Natural killer cell treated with Interleukin-12 subunit alpha and Interleukin-12 subunit beta and Interleukin-15 and Interleukin-18, amount 100 ng/mL, for 72 hours (primary cell): ENCODE results near the gene SRPRB. TPM values are rescaled to one million over a fixed set of nuclear protein-coding genes. Genes with fewer than 3 reads are reported as not detected.
A peak's percentile ranks its signal among the peaks of the same experiment; 100 is the strongest.

Source experiments
- ATAC-seq, 2 donors: fragments of 150-1000 bp; cut with Tn5 transposase in 1 of 2; sonication (Bioruptor Pico), chemical (Tn5 transposase) in 1 of 2; 2 replicates each; pipeline ENCODE4 v1.10.0; 2021
- DNase-seq: peaks from one replicate; pipeline ENCODE4 v3.0.0; 2022; ENCODE audit warnings: low spot score
- H3K27ac Mint-ChIP-seq, 2 donors: 1 replicate in 1 of 2; 2 replicates in 1 of 2; pipeline ENCODE4 v1.8.0; 2022; ENCODE audit warnings: mixed read lengths in 2 of 2, mild to moderate bottlenecking in 1 of 2, moderate library complexity in 1 of 2
- H3K27me3 Mint-ChIP-seq, 2 donors: 1 replicate in 1 of 2; 2 replicates in 1 of 2; pipeline ENCODE4 v1.8.0; 2022; ENCODE audit warnings: mixed read lengths in 2 of 2
- H3K36me3 Mint-ChIP-seq: one replicate; pipeline ENCODE4 v1.8.0; 2022; ENCODE audit warnings: mixed read lengths
- H3K4me1 Mint-ChIP-seq, 2 donors: 1 replicate in 1 of 2; 2 replicates in 1 of 2; pipeline ENCODE4 v1.8.0; 2022; ENCODE audit warnings: low read depth in 2 of 2, mixed read lengths in 2 of 2, mild to moderate bottlenecking in 1 of 2
- H3K4me3 Mint-ChIP-seq: one replicate; pipeline ENCODE4 v1.8.0; 2022; ENCODE audit warnings: mixed read lengths
- H3K9me3 Mint-ChIP-seq: 2 replicates; pipeline ENCODE4 v1.8.0; 2022; ENCODE audit warnings: mixed read lengths
- total RNA-seq, 2 donors: library from RNA; stranded (reverse); gene quantifications; one replicate each; pipeline ENCODE4 v1.2.3, GENCODE V29; 2022

SRPRB gene
- total RNA-seq, 2 donors from 2014 or later: 81.4 to 84.5 TPM

GRCh38 chr3:133797396-133798105, 8.1 kb upstream of the SRPRB start:
- Mint-ChIP-seq H3K27ac (no peak overlapping the region), H3K27me3 (peaks cover 31% of the 10 kb centered on the region in 2 donors), H3K36me3 (peaks cover 4% of the 10 kb centered on the region), H3K4me3 (no peak overlapping the region), H3K4me1 (no peaks in the 10 kb centered on the region), H3K9me3 (peaks cover 4% of the 10 kb centered on the region)
- ATAC-seq: no peak
- no peak for DNase-seq

- H3K27me3 Mint-ChIP-seq: peaks cover 33 to 38% of the 10 kb centered on the region in 2 donors
- no peaks in the 10 kb centered on the region for H3K36me3 Mint-ChIP-seq
These were observed 5.6 kb upstream of the SRPRB start for GRCh38 chr3:133799794-133800585.

GRCh38 chr3:133803469-133803868, 2.1 kb upstream of the SRPRB start:
- no peak for DNase-seq
- H3K36me3 Mint-ChIP-seq: peaks cover 9% of the 10 kb centered on the region
- no peak overlapping the region for H3K4me3 Mint-ChIP-seq
- peaks cover 10 to 25% of the 10 kb centered on the region in 2 donors for H3K4me1 Mint-ChIP-seq
- ATAC-seq: no peak
- no peaks in the 10 kb centered on the region for H3K9me3 Mint-ChIP-seq
- no peak overlapping the region for H3K27ac Mint-ChIP-seq
- H3K27me3 Mint-ChIP-seq: peaks cover 16 to 19% of the 10 kb centered on the region in 2 donors

More at GRCh38 chr3:133799794-133800585, 5.6 kb upstream of the SRPRB start:
- peaks cover 0 to under 1% of the 10 kb centered on the region in 2 donors for H3K4me1 Mint-ChIP-seq
- H3K27ac Mint-ChIP-seq: no peak overlapping the region
- no peaks in the 10 kb centered on the region for H3K9me3 Mint-ChIP-seq
- DNase-seq: no peak
- no peak overlapping the region for H3K4me3 Mint-ChIP-seq
- ATAC-seq: peak; percentile 40 to 44

DNA sequence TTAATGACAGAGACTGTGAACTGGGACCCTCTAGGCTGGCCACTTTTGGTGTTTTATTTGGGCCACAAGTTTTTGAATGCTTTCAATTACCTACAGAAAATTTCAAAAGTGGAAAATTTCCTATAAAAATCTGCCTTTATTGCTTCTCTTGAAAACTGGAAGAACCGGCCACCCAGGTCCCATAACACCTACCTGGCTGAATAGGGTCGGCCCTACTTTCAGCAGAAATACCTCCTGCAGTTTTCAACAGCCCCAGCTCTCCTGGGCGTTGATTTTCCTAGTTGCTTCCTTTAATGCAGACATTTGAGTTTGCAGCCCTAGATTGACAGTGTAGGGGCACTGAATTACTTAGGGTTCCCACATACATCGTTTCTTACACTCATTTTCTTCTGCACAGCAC, 719 bp upstream of the SRPRB start:
- H3K4me1 Mint-ChIP-seq: peaks cover 10 to 25% of the 10 kb centered on the region in 2 donors
- peaks cover 10% of the 10 kb centered on the region for H3K36me3 Mint-ChIP-seq
- H3K4me3 Mint-ChIP-seq: peak overlapping the region; percentile 92
- DNase-seq (no peak), ATAC-seq (no peak)
- H3K27me3 Mint-ChIP-seq: peaks cover 11 to 19% of the 10 kb centered on the region in 2 donors
- peak overlapping the region; percentile 82 to 87 for H3K27ac Mint-ChIP-seq
- H3K9me3 Mint-ChIP-seq: no peaks in the 10 kb centered on the region

- peaks cover 10 to 25% of the 10 kb centered on the region in 2 donors for H3K4me1 Mint-ChIP-seq
- ATAC-seq (no peak), DNase-seq (no peak)
- H3K4me3 Mint-ChIP-seq: peak overlapping the region; percentile 92
- H3K27ac Mint-ChIP-seq: peak overlapping the region; percentile 82 to 87
- peaks cover 9 to 19% of the 10 kb centered on the region in 2 donors for H3K27me3 Mint-ChIP-seq
- H3K36me3 Mint-ChIP-seq: peaks cover 13% of the 10 kb centered on the region
- H3K9me3 Mint-ChIP-seq: no peaks in the 10 kb centered on the region
These were observed 272 bp upstream of the SRPRB start for GRCh38 chr3:133805384-133805701.

DNA sequence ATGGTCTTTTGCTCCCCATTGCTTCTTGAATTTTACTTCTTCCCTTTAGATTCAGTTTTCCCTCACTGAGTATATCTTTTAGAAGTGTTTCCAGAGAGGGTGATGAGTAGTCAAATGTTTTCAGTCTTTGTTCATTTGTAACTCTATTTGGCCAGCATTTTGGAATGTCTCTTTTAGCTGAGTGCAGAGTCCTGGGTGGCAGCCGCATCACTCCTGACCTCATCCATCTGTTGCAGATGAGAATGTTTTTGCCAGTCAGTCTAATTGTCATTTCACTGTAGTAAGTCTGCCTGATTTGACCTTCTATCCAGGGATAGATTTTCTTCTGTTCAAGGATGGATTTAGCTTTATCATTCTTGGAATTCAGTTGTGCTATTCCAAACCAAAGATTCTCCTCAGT, 7.3 kb downstream of the SRPRB start:
- Mint-ChIP-seq H3K4me1 (peaks cover 3 to 16% of the 10 kb centered on the region in 2 donors), H3K36me3 (peaks cover 34% of the 10 kb centered on the region), H3K27ac (no peak overlapping the region), H3K9me3 (no peaks in the 10 kb centered on the region), H3K4me3 (no peak overlapping the region), H3K27me3 (no peaks in the 10 kb centered on the region)
- ATAC-seq: no peak
- DNase-seq: no peak

DNA sequence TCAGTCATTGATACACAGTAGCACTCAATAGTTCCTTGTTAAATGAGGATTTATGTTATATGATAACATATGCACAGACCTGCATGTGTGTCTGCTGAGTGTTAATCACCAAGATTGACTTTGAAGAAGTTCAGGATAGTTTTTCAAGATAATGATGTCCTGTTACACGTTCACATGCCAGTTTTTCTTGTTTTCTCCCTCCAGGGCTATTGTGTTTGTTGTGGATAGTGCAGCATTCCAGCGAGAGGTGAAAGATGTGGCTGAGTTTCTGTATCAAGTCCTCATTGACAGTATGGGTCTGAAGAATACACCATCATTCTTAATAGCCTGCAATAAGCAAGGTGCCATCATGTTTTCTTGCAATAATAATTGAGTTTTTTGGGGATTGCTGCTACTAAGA, 9.8 kb downstream of the SRPRB start:
- H3K36me3 Mint-ChIP-seq: peaks cover 30% of the 10 kb centered on the region
- no peaks in the 10 kb centered on the region for H3K9me3 Mint-ChIP-seq
- no peak overlapping the region for H3K4me3 Mint-ChIP-seq
- DNase-seq: no peak
- no peak for ATAC-seq
- H3K27ac Mint-ChIP-seq: no peak overlapping the region
- H3K4me1 Mint-ChIP-seq: peaks cover 3 to 11% of the 10 kb centered on the region in 2 donors
- no peaks in the 10 kb centered on the region for H3K27me3 Mint-ChIP-seq

DNA sequence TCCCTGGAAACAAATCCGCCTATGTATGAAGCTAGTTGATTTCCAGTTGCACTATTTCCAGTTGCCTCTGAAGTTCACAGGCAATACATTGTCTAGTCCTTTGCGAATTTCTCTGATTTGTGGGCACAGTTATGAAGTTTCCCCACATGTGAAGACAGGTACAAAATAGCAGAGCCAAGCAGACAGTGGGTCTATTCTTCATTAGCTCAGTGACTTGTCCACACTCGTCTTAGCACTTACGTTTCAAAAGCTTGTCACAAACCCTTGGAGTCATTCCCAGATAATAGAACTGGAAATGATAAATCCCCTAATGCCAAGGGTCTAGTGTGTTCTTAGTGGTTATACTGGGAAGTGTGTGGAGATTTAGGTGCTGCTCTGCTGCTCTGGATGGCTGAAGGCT, 14.5 kb downstream of the SRPRB start:
- Mint-ChIP-seq H3K9me3 (no peaks in the 10 kb centered on the region), H3K27ac (no peak overlapping the region), H3K4me3 (no peak overlapping the region), H3K4me1 (peaks cover 2 to 3% of the 10 kb centered on the region in 2 donors), H3K27me3 (no peaks in the 10 kb centered on the region), H3K36me3 (peaks cover 16% of the 10 kb centered on the region)
- ATAC-seq: no peak
- DNase-seq: no peak

- Mint-ChIP-seq H3K36me3 (peaks cover 11% of the 10 kb centered on the region), H3K27ac (no peak overlapping the region), H3K27me3 (no peaks in the 10 kb centered on the region), H3K4me1 (peaks cover 0 to 3% of the 10 kb centered on the region in 2 donors), H3K9me3 (no peaks in the 10 kb centered on the region), H3K4me3 (no peak overlapping the region)
- ATAC-seq (no peak), DNase-seq (no peak)
These were observed 15.5 kb downstream of the SRPRB start for GRCh38 chr3:133820889-133821675.

DNA sequence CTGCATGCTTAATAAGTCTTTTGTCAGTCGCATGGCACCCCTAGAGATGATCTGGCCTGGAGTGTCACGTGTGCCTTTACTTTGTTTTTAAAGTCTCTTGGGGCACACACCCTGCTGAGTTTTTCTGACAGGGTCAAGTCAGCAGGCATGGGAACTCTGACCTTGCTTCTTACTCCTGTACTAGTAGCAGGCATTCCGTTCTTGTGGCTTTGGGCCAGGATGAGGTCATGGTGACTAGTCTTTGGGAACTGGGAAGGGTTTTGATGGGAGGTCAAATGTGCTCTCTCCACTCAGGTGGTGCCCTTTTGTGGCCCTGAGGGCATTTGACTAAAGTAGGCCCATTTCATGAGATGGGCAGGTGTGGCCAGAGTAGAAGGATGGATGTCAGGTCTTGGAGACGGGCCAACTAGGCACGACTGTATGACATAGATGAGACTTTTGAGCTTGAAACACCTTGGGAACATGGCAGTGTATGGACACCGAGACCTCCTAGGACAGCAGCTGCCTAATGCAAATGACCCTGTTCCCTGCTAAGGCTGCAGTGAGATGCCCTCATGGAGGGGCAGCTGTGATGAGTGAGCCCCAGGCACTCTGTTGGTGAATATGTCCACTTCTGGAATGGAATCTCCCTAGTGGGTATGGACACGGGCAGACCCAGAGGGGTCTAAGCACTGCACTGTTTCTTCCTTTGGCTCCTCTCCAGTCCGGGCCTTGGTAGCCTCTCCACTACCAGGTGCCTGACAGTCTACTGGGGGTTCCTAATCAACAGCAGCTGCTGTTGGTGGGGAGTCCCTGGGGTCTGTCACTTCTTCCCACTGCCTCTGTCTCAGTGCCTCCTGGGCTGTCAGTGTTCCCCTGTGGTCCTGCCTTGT, 16.4 kb downstream of the SRPRB start:
- H3K9me3 Mint-ChIP-seq: no peaks in the 10 kb centered on the region
- H3K27me3 Mint-ChIP-seq: no peaks in the 10 kb centered on the region
- ATAC-seq: no peak
- H3K4me1 Mint-ChIP-seq: peaks cover 0 to 3% of the 10 kb centered on the region in 2 donors
- H3K36me3 Mint-ChIP-seq: peaks cover 11% of the 10 kb centered on the region
- peak overlapping the region in 1 of 2 donors; percentile 15 for H3K27ac Mint-ChIP-seq
- no peak overlapping the region for H3K4me3 Mint-ChIP-seq
- no peak for DNase-seq

GRCh38 chr3:133824961-133825485, 19.4 kb downstream of the SRPRB start:
- no peak for DNase-seq
- Mint-ChIP-seq H3K27me3 (no peaks in the 10 kb centered on the region), H3K36me3 (peaks cover 5% of the 10 kb centered on the region), H3K27ac (no peak overlapping the region), H3K4me3 (no peak overlapping the region), H3K9me3 (no peaks in the 10 kb centered on the region), H3K4me1 (peaks cover 0 to 3% of the 10 kb centered on the region in 2 donors)
- ATAC-seq: no peak

- no peaks in the 10 kb centered on the region for H3K27me3 Mint-ChIP-seq
- ATAC-seq (no peak), DNase-seq (no peak)
- H3K36me3 Mint-ChIP-seq: peaks cover 5% of the 10 kb centered on the region
- no peak overlapping the region for H3K4me3 Mint-ChIP-seq
- no peak overlapping the region for H3K27ac Mint-ChIP-seq
- H3K4me1 Mint-ChIP-seq: peaks cover 0 to 3% of the 10 kb centered on the region in 2 donors
- no peaks in the 10 kb centered on the region for H3K9me3 Mint-ChIP-seq
These were observed 20.5 kb downstream of the SRPRB start for GRCh38 chr3:133825969-133826727.
